ENCODE data around the gene FAM133A.
A peak's percentile ranks its signal among the peaks of the same experiment; 100 is the strongest.

The FAM133A gene

DNA sequence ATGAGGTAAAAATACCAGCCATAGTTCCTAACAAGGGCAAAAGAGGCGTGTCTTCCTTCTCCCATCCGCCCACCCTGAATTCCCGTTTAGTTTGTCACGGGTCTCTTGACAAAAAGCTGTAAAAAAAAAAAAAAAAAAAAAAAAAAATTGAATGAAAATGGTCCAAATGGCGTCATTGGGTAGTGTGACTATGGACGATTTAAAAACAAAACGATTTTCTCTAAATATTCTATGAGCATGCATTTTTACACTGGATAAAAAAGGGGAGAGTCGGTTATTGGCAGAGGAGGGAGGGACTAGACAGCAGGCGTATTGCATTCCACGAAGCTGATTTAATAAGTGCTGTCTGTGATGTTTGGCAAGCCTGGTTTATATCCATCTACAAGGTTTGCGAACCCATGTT is at the start of gene FAM133A:
TSS of gene FAM133A (plus strand) at position 338 of the 403 bp plus-strand sequence. CDS start 35,214 bp downstream, outside the sequence.
- DNase-seq (ENCODE audit: low spot score), result peak; percentile 29

DNA sequence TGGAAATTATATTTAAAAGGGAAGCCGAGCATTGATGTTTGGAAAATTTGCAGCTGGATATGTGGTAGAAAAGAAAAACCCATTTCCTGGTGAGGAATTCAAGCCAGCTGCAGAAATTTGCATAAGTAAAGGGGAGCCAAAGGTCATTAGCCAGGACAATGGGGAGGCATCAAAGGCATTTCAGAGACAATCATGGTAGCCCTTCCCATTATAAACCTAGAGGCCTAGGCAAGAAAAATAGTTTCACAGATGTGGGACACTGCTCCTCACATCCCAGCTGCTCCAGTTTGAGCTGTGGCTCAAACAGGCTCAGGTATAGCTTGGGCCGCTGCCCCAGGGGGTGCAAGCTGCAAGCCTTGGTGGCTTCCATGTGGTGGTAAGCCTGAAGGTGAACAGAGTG is 36.4 kb upstream of the FAM133A start:
- no peak for DNase-seq (ENCODE audit: low spot score)

DNA sequence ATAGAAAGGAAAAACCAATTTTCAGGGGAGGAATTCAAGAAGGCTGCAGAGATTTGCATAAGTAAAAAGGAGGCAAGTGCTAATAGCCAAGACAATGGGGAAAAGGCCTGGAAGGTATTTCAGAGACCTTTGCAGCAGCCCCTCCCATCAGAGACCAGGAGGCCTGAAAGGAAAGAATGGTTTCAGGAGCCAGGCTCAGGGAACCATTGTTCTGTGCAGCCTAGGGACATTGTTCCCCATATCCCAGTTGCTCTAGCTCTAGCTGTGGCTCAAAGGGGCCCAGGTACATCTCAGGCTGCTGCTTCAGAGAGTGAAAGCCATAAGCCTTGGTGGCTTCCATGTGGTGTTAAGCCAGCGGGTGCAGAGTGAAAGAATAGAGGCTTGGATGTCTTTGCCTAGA is 24.6 kb upstream of the FAM133A start:
- DNase-seq (ENCODE audit: low spot score), result no peak

DNA sequence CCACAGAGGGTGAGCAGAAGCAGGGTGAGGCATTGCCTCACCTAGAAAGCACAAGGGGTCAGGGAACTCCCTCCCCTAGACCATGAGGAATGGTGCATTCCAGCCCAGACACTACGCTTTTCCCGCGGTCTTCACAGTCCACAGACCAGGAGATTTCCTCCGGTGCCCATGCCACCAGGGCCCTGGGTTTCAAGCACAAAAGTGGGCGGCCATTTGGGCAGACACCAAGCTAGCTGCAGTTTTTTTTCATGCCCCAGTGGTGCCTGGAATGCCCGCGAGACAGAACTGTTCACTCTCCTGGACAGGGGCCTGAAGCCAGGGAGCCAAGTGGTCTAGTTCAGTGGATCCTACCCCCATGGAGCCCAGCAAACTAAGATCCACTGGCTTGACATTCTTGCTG is 13.4 kb upstream of the FAM133A start:
- no peak for DNase-seq (ENCODE audit: low spot score)

DNA sequence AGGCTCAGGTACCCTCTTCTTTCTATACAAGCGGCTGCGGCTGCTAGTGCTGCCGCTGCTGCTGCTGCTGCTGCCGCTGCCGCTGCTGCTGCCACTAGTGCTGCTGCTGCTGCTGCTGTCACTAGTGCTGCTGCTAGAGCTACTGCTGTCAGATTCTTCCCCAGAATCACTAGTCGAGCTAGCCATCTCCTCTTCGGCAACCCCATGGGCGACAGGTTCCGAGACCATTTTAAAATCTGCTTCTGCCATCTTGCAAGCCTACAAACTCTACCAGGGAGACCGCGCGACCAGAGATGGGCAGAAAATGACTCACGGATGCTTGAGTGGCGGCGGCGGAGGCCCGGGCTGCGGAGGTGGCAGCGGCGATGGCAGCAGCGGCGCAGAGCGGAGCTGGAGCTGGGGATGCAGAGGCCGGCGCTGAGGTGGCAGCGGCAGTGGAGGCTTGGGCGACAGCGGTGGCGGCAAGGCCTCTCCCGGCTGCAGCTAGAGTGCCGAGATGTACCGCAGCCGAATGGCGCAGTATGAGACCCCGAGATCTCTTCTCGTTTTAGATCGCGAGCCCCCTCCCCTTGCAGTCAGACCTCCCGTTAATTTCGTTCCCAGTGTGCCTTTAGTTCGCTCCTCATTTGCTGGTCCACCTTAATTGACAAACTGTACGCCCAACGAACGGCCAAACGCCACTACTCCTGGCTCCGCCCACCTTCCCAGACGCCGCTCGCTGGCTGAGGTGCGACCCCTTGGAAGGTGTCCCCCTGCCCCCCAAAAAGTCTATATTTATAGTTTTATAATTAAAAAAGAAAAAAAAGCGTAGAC is 744 bp upstream of the FAM133A start, which contains the start of gene NAP1L3:
TSS of gene NAP1L3 (minus strand) at position 523 of the 813 bp plus-strand sequence. CDS start at position 249, 274 bp downstream.
- peak; percentile 69 for DNase-seq (ENCODE audit: low spot score)

DNA sequence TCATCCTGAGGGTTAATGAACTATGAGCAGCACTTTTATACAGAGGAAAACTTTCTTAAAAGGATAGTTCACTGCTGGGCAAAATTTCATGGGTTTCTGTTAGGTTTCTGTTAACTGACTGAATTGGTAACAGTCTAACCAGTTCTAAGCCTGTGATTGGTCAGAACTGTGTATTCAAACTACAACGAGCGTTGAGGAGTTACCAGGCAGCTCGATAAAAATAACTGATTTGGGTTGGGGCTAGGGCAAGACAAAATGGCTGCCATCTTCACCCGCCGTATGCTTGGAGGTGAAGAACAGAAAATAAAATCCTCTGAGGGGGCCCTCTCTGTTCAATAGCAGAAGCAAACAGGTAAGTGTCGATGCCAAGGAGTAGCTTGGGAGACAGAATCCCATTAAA is 22.0 kb downstream of the FAM133A start:
- DNase-seq (ENCODE audit: low spot score), result no peak

DNA sequence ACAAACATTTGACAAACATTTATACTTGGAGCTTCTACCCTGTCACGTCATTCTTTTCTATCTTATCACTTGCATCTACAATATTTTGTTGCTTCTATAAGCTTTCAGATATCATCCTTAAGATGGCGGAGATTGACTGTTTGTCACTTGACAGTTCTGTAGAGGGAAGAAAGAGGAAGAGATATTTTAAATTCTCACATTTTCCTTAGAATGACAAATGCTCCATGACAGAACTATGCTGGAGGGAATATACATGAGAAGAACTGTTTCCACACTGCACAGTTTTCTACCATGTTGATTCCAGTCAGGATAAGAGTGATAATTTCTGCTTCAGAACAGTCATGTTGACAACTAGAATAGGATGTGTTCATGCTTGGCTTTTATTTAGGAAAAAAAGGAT is 29.7 kb downstream of the FAM133A start:
- no peak for DNase-seq (ENCODE audit: low spot score)

DNA sequence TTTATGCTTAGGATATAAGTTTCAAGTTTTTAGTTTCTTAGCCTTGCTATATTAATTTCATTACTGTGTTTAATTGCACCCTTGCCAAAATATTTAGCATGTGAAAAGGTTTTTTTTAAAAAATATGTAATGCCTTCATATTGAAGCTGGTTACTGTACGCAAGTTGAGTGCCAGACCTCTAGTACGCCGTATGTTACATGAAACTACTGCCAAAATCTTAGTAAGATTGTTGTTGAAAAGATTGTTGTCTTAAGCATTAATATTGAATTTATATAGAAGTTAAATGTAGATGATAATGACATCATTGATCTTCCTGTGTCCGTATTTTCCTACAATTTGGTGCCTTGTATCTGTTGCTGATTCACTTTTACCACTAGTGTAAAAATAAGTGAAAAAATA is 37.1 kb downstream of the FAM133A start:
- DNase-seq (ENCODE audit: low spot score), result no peak

DNA sequence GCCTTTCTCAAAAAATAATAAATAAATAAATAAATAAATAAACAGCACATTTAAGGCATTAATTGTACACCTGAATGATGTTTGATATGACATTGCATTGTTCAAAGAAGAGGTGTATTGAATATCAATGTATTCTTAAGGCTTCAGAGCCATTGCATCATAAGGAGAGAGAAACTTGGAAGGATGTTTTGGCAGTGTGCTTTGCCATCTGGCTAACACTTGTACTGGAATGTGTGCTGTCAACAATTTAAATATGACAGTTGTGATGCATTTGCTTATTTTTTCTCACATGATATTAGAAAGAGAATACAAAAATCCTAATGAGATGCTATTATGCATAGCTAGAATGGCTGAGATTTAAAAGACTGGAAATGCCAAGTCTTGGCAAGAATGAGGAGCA is 67.8 kb downstream of the FAM133A start:
- DNase-seq (ENCODE audit: low spot score), result no peak

DNA sequence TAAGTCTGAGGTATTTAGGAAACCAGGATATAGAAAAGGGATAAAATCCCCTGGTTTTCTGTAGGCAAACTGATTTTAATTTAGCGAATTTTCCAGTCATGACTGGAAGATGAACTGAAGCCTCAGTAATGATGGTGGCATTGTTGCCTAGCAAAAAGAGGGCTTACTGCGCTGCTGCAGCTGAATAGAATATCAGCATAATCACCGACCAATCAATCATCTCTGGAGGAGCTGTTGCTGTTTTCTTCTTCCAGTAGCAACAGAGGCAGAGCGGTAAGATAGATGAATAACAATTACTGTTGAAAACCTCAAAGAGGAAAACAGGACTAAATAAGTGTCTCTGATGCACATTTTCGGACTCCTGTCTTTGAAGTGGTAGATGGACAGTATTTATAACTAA is 86.2 kb downstream of the FAM133A start:
- no peak for DNase-seq (ENCODE audit: low spot score)
